Measurements from ENCODE around the gene CRB3.

Gene CRB3

GRCh38 chr19:6433663-6434062 is 30.4 kb upstream of the CRB3 start, which contains the start of gene SLC25A41:
Gene SLC25A41, minus strand, starts transcription at chr19:6433763. Its CDS starts 70 bp downstream, at chr19:6433693.
- no peak for DNase-seq

GRCh38 chr19:6439743-6440142 is 24.3 kb upstream of the CRB3 start:
- no peak for DNase-seq

- DNase-seq, result no peak
These were observed 23.2 kb upstream of the CRB3 start for GRCh38 chr19:6440905-6441304.

GRCh38 chr19:6442087-6442688 is 21.9 kb upstream of the CRB3 start:
- no peak for DNase-seq

- DNase-seq, result no peak
These were observed 20.1 kb upstream of the CRB3 start for GRCh38 chr19:6443986-6444385.

- no peak for DNase-seq
These were observed 17.6 kb upstream of the CRB3 start for GRCh38 chr19:6446452-6446851.

GRCh38 chr19:6448045-6448444 is 16.0 kb upstream of the CRB3 start:
- no peak for DNase-seq

- no peak for DNase-seq
These were observed 13.9 kb upstream of the CRB3 start for GRCh38 chr19:6450166-6450565.

GRCh38 chr19:6451583-6452222 is 12.4 kb upstream of the CRB3 start:
- DNase-seq, result no peak

GRCh38 chr19:6452223-6452614 is 11.9 kb upstream of the CRB3 start:
- no peak for DNase-seq

GRCh38 chr19:6452899-6453298 is 11.2 kb upstream of the CRB3 start:
- DNase-seq, result no peak

GRCh38 chr19:6453951-6454565 is 10.0 kb upstream of the CRB3 start:
- DNase-seq, result no peak

- DNase-seq, result no peak
These were observed 8.1 kb upstream of the CRB3 start for GRCh38 chr19:6455924-6456323.

- DNase-seq, result no peak
These were observed 5.9 kb upstream of the CRB3 start for GRCh38 chr19:6457958-6458694.

- DNase-seq, result no peak
These were observed 5.3 kb upstream of the CRB3 start for GRCh38 chr19:6458695-6459261.

- DNase-seq, result no peak
These were observed 4.6 kb upstream of the CRB3 start, which contains the start of gene SLC25A23 for GRCh38 chr19:6459262-6460098. Gene SLC25A23, minus strand, starts transcription at chr19:6459792. Its CDS starts 164 bp downstream, at chr19:6459628.

GRCh38 chr19:6460099-6460884 is 3.8 kb upstream of the CRB3 start:
- peak; percentile 71 for DNase-seq

GRCh38 chr19:6465006-6465405 is 935 bp downstream of the CRB3 start:
- DNase-seq, result no peak

- DNase-seq, result no peak
These were observed 1.6 kb downstream of the CRB3 start for GRCh38 chr19:6465663-6466062.

GRCh38 chr19:6466526-6467248 is 2.6 kb downstream of the CRB3 start:
- DNase-seq, result no peak

GRCh38 chr19:6467384-6467783 is 3.3 kb downstream of the CRB3 start:
- no peak for DNase-seq
